NCI-H1105 (cell line): ENCODE results near the gene MTCP1.

ENCODE experiments used
- DNase-seq: peaks from one replicate; lab custom pipeline; 2025; lab: John Stamatoyannopoulos, UW

The MTCP1 gene, protein sequence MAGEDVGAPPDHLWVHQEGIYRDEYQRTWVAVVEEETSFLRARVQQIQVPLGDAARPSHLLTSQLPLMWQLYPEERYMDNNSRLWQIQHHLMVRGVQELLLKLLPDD

GRCh38 chrX:155070975-155071693, at the start of gene MTCP1, which contains the start of the genes BRCC3 and CMC4:
TSS of gene MTCP1 (minus strand) at chrX:155071136. CDS start at chrX:155066010, 5,126 bp downstream.
TSS of gene BRCC3 (plus strand) at chrX:155071508. CDS start at chrX:155071528, 20 bp downstream.
TSS of gene CMC4 (minus strand) at chrX:155071136. CDS start at chrX:155064023, 7,113 bp downstream.
- DNase-seq: peak; percentile 94

DNA sequence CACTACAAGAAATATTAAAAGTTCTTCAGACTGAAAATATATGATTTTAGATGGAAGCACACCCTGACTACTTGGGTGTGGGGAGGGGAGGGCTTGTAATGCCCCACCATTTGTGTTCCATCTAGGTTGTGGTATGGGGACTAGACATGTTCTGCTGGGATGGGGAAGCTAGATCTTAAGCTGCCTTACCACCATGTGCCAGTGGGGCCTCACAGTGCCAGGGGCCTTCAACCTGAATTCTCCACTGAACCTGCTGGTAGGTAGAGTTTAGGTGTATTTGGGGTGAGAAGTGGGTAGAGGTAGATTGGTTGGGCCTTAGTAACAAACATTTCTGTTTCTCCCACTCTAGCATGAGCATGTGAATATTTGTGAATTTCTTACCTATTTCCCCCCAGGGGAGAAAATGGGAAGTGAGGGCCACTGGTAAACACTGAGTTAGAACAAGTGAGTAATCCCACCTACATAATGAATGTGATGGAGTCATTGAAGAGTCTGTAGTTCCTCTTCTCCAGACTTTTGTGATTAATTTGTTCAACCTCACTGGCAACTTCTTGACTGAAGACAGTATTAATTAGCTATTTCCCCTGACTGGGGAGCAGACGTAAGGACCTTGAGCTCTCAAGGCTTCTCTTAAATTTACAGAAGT, 44.4 kb upstream of the MTCP1 start:
- DNase-seq: no peak

- DNase-seq: no peak
These were observed 42.2 kb upstream of the MTCP1 start for GRCh38 chrX:155113097-155113496.

- no peak for DNase-seq
These were observed 41.2 kb upstream of the MTCP1 start for GRCh38 chrX:155112171-155112570.

DNA sequence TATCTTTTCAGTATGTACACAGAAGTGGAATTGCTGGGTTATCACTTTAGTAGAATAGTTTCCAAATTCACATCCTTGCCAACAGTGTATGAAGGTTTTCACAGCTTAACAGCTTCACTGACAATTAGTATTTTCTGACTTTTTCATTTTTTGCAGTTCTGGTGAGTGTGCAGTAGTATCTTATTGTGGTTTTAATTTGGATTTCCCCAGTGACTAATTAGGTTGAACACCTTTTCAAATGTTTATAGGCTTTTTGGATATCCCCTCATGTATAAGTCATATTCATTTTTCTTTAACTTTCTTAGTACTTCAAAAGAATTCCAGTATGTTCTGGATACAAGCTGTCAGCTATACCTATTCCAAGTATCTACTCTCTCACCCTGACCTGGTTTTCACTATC, 37.5 kb upstream of the MTCP1 start:
- no peak for DNase-seq

GRCh38 chrX:155105919-155106318, 35.0 kb upstream of the MTCP1 start:
- no peak for DNase-seq

- DNase-seq: peak; percentile 40
These were observed 23.6 kb upstream of the MTCP1 start for GRCh38 chrX:155094468-155095061.

DNA sequence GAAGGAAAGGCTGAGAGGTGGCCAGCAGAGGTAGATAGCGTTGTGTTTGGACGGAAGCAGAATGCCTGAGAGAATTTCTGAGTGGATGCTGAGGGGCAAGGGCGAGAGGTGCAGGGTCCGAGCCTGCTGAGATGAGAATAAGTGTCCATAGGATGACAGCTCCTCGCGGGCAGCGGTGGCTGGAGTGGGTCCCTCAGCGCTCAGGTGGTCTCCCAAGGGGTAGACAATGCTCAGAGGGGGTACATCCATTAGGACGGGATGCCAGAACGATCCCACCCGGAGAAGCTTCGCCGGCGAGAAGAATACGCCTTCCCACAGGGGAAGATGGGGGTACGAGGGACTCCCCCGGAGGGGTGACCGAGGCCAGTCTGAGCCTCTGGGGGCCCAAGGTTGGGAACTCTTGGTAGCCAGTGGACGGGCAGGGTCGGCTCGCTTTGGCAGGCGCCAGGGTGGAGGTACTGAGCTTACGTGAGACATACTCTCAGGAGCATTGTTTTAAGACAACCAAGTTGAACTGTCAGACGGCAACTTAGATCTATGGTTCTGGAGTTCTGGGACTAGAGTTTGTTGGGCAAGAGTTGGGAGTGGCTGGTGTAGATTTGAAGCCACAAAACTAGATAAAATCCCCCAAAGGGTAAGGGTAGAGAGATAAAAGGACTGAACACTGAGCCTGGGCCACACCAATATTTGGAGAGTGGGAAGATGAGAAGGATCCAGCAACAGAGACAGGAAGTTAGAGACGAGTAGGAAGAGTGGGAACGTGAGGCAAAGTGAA, 16.2 kb upstream of the MTCP1 start:
- DNase-seq: no peak

GRCh38 chrX:155086202-155086840, 15.4 kb upstream of the MTCP1 start:
- DNase-seq: no peak

GRCh38 chrX:155071694-155072280, 851 bp upstream of the MTCP1 start:
- DNase-seq: no peak

DNA sequence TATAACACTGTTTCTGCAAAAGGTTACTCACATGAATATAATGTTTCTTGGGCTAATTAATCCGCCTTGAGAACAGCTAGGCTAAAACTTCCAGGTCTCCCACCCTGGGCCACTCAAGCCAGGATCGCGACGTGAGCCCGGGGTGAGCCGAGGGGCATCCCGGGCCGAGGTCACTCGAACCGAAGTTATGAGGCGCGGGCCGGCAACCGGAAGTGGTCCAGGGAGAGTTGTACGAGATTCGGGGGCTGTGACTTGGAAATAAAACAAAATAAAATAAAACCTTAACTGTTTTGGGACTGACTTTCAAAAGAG, 317 bp downstream of the MTCP1 start:
- no peak for DNase-seq

DNA sequence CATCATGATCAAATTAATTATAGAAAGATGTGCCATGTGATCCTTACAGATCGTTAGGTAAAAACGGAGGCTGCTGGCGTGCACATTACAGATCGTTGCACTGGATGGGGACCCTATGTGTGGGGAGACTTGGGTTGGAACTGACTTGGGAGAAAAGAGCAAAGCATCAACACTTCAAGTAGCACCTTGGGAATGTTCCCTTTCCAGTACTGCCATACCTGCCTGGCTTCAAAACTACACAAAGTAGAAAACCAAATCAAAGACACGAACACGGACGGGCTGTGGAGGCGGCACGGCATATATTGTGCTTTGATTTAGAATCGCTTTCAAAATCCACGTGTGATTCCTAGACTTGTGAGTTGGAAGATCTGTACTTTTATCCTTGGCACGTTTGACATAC, 898 bp downstream of the MTCP1 start:
- DNase-seq: no peak

- no peak for DNase-seq
These were observed 1.5 kb downstream of the MTCP1 start for GRCh38 chrX:155069414-155069813.

GRCh38 chrX:155068165-155068564, 2.8 kb downstream of the MTCP1 start:
- no peak for DNase-seq

DNA sequence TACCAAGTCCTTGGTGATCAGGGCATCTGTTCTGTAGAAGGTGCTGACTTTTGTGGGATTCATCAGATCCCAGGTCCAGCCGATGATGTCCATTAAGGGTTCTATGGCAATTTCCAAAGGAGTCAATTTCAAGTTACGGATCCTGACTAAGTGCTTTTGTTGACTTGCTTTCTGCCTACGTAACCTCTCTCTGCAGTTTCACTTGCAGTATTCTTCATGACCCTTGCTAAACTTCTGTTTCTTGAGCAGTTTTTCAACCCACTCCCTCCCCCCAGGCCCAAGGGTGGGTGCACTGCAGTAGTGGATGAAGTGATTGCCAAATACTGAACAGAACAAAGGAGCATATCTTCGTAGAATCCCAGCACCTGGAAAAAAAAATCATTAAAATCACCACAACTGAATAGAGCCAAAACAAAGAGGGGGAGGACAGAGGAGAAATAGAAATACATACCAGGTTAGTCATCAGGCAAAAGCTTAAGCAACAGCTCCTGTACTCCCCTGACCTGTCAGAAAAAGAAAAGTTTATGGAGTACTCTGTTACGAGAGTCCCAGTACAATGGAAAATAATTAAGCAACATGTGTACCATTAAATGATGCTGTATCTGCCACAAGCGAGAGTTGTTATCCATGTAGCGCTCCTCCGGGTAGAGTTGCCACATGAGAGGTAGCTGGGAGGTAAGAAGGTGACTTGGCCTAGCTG, 5.8 kb downstream of the MTCP1 start:
- no peak for DNase-seq

- DNase-seq: no peak
These were observed 9.2 kb downstream of the MTCP1 start for GRCh38 chrX:155061760-155062159.

DNA sequence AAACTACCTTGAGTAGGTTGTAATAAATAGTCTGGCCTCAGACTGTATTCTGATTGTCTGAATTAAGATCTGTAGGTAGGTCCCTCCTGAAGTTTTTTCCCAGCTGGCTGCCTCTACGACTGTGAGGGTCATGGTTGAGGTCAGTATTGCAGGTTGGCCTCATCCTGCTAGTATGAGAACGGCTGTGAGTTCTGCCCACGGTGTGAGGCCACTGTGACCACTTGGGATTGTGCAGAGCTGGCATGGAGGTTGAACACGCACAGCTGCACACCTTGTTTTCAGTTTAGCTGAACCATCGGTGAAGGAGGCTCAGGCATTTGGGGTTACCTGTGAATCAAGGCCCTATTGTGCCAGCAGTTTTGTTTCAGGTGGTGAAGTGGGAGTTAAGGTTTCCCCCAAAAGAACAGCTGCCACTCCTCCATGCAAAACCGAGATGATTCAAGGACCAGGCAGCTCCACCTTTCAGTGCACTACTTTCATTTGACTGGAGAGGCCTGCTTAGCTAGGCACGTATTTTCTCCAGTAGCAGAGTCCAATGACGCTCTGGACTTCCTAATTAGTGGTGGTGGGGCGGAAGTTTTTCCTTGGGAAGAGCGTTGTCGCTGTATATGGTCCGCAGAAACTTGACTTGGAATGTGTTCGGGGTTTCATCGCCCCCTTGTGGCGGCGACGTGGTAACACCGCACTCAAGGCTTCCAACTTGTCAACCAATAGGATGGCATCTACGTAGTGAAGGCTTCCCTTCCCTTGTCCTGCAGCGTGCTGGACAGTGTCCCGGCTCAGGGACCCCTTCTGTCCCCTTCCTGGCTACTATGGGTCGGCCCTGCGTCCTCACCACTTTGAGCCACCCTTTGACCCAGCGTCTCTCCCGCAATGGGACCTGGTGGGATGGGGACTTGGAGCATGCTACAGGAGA, 13.8 kb downstream of the MTCP1 start:
- peak; percentile 54 for DNase-seq

GRCh38 chrX:155056471-155056870, 14.5 kb downstream of the MTCP1 start:
- no peak for DNase-seq

- no peak for DNase-seq
These were observed 15.4 kb downstream of the MTCP1 start for GRCh38 chrX:155055494-155055893.

DNA sequence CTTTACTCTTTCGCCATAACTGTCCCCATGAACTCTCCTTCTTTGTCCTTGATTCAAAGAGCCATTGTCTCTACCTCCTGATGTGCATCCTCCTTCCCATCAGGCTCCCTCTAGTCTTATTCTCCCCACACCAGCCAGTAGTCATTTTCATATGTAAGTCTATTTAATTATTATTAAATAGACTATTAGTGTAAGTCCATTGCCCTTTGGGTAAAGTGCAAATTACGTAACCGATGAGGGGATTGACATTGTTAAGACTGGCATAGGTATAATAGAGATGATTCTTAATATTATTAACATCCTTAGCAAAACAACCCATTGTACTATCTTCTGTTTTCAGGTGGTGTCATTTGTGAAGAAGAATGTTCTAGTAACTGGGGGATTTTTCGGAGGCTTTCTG, 16.7 kb downstream of the MTCP1 start:
- DNase-seq: no peak
